Lower lobe of right lung (tissue), 2 donors: Measurements from ENCODE around the gene ADAM15. TPM values are rescaled to one million over a fixed set of nuclear protein-coding genes. Genes with fewer than 3 reads are reported as not detected.

ENCODE experiments used
- ATAC-seq, 2 donors: fragments of 200-7000 bp; cut with Tn5 transposase; one replicate each; pipeline ENCODE4 v1.9.1; 2020 to 2022; ENCODE audit warnings: mild to moderate bottlenecking in 2 of 2, moderate library complexity in 2 of 2
- DNase-seq: peaks from one replicate; pipeline ENCODE4 v3.0.0-alpha.2; 2020
- H3K27ac ChIP-seq: fragments of 200-600 bp; one replicate; pipeline ENCODE4 v1.8.0; 2022
- H3K27me3 ChIP-seq: fragments of 200-600 bp; one replicate; pipeline ENCODE4 v1.8.0; 2022; ENCODE audit warnings: low read depth
- H3K36me3 ChIP-seq: fragments of 200-600 bp; one replicate; pipeline ENCODE4 v1.8.0; 2022; ENCODE audit warnings: mild to moderate bottlenecking
- H3K4me1 ChIP-seq: fragments of 200-600 bp; one replicate; pipeline ENCODE4 v1.8.0; 2022
- H3K4me3 ChIP-seq: fragments of 200-600 bp; one replicate; pipeline ENCODE4 v1.8.0; 2022; ENCODE audit warnings: mild to moderate bottlenecking
- H3K9me3 ChIP-seq: fragments of 200-600 bp; one replicate; pipeline ENCODE4 v1.8.0; 2022
- CTCF ChIP-seq: fragments of 200-600 bp; IDR thresholded peaks from one replicate; pipeline ENCODE4 v1.8.0; 2022; ENCODE audit warnings: antibody characterized with exemption, mild to moderate bottlenecking
- intact Hi-C: fragments of 100-400 bp; cut with DNase I; formaldehyde crosslinking; loops from one replicate; pipeline ENCODE4 v1.11.0; 2022
- total RNA-seq: library from RNA; stranded (reverse); fragmentation: NEBNext Ultra II Directional; extraction: Animal tissue kit (Norgen Biotek cat#: 25700); gene quantifications from one replicate; pipeline ENCODE4 v1.2.1, GENCODE V29; 2021
- donor health status: DM: no; HTN: yes; CAD: no; lungs with severe emphysema.

The ADAM15 gene
- total RNA-seq, 1 donor from 2014 or later: 121 TPM

- Histone ChIP-seq H3K4me1 (no peaks in the 10 kb centered on the region), H3K27me3 (no peaks in the 10 kb centered on the region), H3K9me3 (no peaks in the 10 kb centered on the region), H3K27ac (no peak overlapping the region), H3K4me3 (no peak overlapping the region), H3K36me3 (no peaks in the 10 kb centered on the region)
- no peak for ATAC-seq
- intact Hi-C loops: no loop called here
- DNase-seq: no peak
- no peak for TF ChIP-seq CTCF
Measured at GRCh38 chr1:155026154-155026553, 25.0 kb upstream of the ADAM15 start.

- H3K27me3 ChIP-seq: no peaks in the 10 kb centered on the region
- H3K36me3 ChIP-seq: no peaks in the 10 kb centered on the region
- no peak overlapping the region for H3K4me3 ChIP-seq
- no peaks in the 10 kb centered on the region for H3K4me1 ChIP-seq
- H3K9me3 ChIP-seq: no peaks in the 10 kb centered on the region
- no peak for TF ChIP-seq CTCF
- no peak overlapping the region for H3K27ac ChIP-seq
- ATAC-seq (no peak), DNase-seq (no peak)
- intact Hi-C loops: no loop called here
Measured at GRCh38 chr1:155026588-155026987, 24.5 kb upstream of the ADAM15 start.

- ATAC-seq: no peak
- no peaks in the 10 kb centered on the region for H3K27me3 ChIP-seq
- TF ChIP-seq CTCF: no peak
- DNase-seq: no peak
- H3K36me3 ChIP-seq: no peaks in the 10 kb centered on the region
- no peaks in the 10 kb centered on the region for H3K4me1 ChIP-seq
- no peaks in the 10 kb centered on the region for H3K9me3 ChIP-seq
- intact Hi-C loops: no loop called here
- no peak overlapping the region for H3K4me3 ChIP-seq
- no peak overlapping the region for H3K27ac ChIP-seq
Measured at GRCh38 chr1:155029513-155030242, 21.4 kb upstream of the ADAM15 start.

- Histone ChIP-seq H3K9me3 (no peaks in the 10 kb centered on the region), H3K27me3 (no peaks in the 10 kb centered on the region), H3K27ac (no peak overlapping the region), H3K4me1 (no peaks in the 10 kb centered on the region), H3K36me3 (no peaks in the 10 kb centered on the region), H3K4me3 (no peak overlapping the region)
- intact Hi-C loops: no loop called here
- no peak for ATAC-seq
- no peak for DNase-seq
- no peak for TF ChIP-seq CTCF
Measured at GRCh38 chr1:155030243-155030795, 20.8 kb upstream of the ADAM15 start.

- DNase-seq (no peak), ATAC-seq (no peak)
- H3K4me3 ChIP-seq: no peak overlapping the region
- H3K27me3 ChIP-seq: no peaks in the 10 kb centered on the region
- no peaks in the 10 kb centered on the region for H3K4me1 ChIP-seq
- intact Hi-C loops: no loop called here
- no peak overlapping the region for H3K27ac ChIP-seq
- no peaks in the 10 kb centered on the region for H3K9me3 ChIP-seq
- no peak for TF ChIP-seq CTCF
- no peaks in the 10 kb centered on the region for H3K36me3 ChIP-seq
Measured at GRCh38 chr1:155030899-155031298, 20.2 kb upstream of the ADAM15 start.
